ENCODE results near the gene TMEM219. TPM values are rescaled to one million over a fixed set of nuclear protein-coding genes. Genes with fewer than 3 reads are reported as not detected.

TMEM219 gene
- total RNA-seq, 1 experiment from 2014 or later, result 57.7 TPM

DNA sequence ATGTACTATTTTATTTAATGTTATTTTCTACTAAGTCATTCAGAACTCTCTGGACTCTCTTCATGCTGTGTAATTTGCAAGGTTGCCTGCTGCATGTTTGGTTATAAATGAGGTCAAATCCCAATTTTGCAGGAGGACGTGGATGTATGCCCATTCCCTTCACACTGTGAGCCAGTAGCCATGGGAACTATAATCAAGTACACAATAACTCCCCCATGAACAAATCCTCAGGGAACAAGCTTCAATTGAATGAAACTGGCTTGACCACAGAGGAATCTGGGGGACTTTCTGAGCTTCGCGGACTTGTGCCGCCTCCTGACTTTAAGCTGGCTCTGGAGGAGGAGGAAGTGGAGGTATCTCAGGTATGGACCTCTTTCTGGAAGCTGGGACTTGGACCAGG is 21.2 kb upstream of the TMEM219 start:
- POLR2A ChIA-PET, result no interaction called here
- H3K36me3 Mint-ChIP-seq (ENCODE audit: insufficient read depth, unreplicated experiment), result peaks cover 16% of the 10 kb centered on the region
- TF ChIP-seq, protein P1, sequence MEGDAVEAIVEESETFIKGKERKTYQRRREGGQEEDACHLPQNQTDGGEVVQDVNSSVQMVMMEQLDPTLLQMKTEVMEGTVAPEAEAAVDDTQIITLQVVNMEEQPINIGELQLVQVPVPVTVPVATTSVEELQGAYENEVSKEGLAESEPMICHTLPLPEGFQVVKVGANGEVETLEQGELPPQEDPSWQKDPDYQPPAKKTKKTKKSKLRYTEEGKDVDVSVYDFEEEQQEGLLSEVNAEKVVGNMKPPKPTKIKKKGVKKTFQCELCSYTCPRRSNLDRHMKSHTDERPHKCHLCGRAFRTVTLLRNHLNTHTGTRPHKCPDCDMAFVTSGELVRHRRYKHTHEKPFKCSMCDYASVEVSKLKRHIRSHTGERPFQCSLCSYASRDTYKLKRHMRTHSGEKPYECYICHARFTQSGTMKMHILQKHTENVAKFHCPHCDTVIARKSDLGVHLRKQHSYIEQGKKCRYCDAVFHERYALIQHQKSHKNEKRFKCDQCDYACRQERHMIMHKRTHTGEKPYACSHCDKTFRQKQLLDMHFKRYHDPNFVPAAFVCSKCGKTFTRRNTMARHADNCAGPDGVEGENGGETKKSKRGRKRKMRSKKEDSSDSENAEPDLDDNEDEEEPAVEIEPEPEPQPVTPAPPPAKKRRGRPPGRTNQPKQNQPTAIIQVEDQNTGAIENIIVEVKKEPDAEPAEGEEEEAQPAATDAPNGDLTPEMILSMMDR (IDR thresholded peaks at IDR 0.05; ENCODE audit: insufficient read depth in 1 of 2, low read depth in 1 of 2, low read length in 1 of 2, severe bottlenecking in 1 of 2, unreplicated experiment in 1 of 2), result no peak
- H3K4me3 Mint-ChIP-seq (ENCODE audit: unreplicated experiment), result no peak overlapping the region
- intact Hi-C loops (cut with micrococcal nuclease; ENCODE audit: unreplicated experiment), result no loop called here
- H3K4me1 Mint-ChIP-seq (ENCODE audit: low read depth, unreplicated experiment), result peaks cover 18% of the 10 kb centered on the region
- Histone ChIP-seq H3K9me3 (0 out of 2 replicates have a peak, but pooled peaks cover 4% of the 10 kb centered on the region), H3K27me3 (replicated peaks; ENCODE audit: control insufficient read depth, insufficient read depth, low read length) (no peaks in the 10 kb centered on the region), H3K4me1 (peaks cover 31% of the 10 kb centered on the region), H3K4me3 (ENCODE audit: low read depth, low read length) (no peak overlapping the region), H3K36me3 (ENCODE audit: control insufficient read depth, insufficient read depth, low read length) (no peaks in the 10 kb centered on the region)
- H3K27me3 Mint-ChIP-seq (ENCODE audit: insufficient read depth, unreplicated experiment), result no peaks in the 10 kb centered on the region
- DNase-seq, result no peak
- no TSS peak for BruUV-seq (replicated peaks)
- H3K9me3 Mint-ChIP-seq (ENCODE audit: unreplicated experiment), result peaks cover 10% of the 10 kb centered on the region
- CTCF ChIA-PET, result no interaction called here
- no peak overlapping the region for H3K27ac Mint-ChIP-seq (ENCODE audit: unreplicated experiment)

DNA sequence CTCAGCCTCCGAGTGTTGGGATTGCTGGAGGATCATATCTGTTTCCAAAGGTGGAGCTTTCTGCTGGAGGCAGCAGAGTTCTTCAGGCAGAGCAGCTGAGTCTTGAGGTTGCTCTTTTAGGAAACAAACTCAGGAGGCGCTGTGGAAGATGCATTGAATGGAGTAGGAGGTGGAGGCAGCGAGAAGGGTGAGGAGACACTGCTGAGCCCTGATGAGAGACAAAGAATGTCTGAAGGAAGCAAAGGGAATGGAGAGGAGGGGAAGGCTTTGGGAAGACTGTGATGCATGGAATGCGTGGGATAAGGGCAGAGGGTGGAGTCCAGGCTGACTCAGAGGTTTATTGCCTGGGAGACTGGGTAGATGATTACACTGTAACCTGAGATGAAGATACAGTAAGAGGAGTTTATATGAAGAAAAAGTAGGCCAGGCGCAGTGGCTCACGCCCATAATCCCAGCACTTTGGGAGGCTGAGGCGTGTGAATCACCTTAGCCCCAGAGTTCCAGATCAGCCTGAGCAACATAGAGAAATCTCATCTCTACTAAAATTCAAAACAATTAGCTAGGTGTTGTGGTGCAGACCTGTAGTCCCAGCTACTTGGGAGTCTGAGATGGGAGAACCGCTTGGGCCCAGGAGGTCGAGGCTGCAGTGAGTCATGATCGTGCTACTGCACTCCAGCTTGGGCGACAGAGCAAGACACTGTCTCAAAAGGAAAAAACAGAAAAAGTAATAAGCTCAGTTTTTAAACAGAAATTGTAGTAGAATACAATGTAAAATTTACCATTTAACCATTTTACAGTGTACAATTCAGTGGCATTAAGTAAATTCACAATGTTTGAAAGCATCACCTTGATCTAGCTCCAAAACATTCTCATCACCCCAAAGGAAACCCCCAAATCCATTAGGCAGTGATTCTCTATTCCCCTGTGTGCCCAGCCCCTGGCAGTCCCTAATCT is 17.8 kb upstream of the TMEM219 start:
- peaks cover 10% of the 10 kb centered on the region for H3K9me3 Mint-ChIP-seq (ENCODE audit: unreplicated experiment)
- CTCF ChIA-PET, result interaction anchor here (0.6 to 1.5 kb wide), 6 partner anchors 12 to 236 kb away, joined by 3 to 10 read pairs (median 4); partner anchors contain the start of genes KCTD13, TAOK2 and TMEM219
- TF ChIP-seq, protein P1 (IDR thresholded peaks at IDR 0.05; ENCODE audit: insufficient read depth in 1 of 2, low read depth in 1 of 2, low read length in 1 of 2, severe bottlenecking in 1 of 2, unreplicated experiment in 1 of 2), result peak in 1 of 2 experiments; percentile 38
- no peaks in the 10 kb centered on the region for H3K27me3 Mint-ChIP-seq (ENCODE audit: insufficient read depth, unreplicated experiment)
- H3K4me3 Mint-ChIP-seq (ENCODE audit: unreplicated experiment), result peak overlapping the region; percentile 45
- POLR2A ChIA-PET, result interaction anchor here (0.6 to 0.9 kb wide), 3 partner anchors 18 to 88 kb away, joined by 5 to 16 read pairs (median 6); partner anchors contain the start of gene KCTD13
- peaks cover 31% of the 10 kb centered on the region for H3K4me1 ChIP-seq
- peaks cover 16% of the 10 kb centered on the region for H3K36me3 Mint-ChIP-seq (ENCODE audit: insufficient read depth, unreplicated experiment)
- H3K27me3 ChIP-seq (replicated peaks; ENCODE audit: control insufficient read depth, insufficient read depth, low read length), result no peaks in the 10 kb centered on the region
- DNase-seq, result peak; percentile 86 to 94
- TSS peak; percentile 83 for BruUV-seq (replicated peaks)
- no peaks in the 10 kb centered on the region for H3K36me3 ChIP-seq (ENCODE audit: control insufficient read depth, insufficient read depth, low read length)
- H3K4me1 Mint-ChIP-seq (ENCODE audit: low read depth, unreplicated experiment), result peaks cover 18% of the 10 kb centered on the region
- H3K27ac Mint-ChIP-seq (ENCODE audit: unreplicated experiment), result peak overlapping the region; percentile 74
- intact Hi-C loops (cut with micrococcal nuclease; ENCODE audit: unreplicated experiment), result loop anchor here (1.0 kb wide), 1 partner anchor 17 kb away; no protein-coding TSS in a partner anchor
- peaks cover 8% of the 10 kb centered on the region for H3K9me3 ChIP-seq
- H3K4me3 ChIP-seq (ENCODE audit: low read depth, low read length), result no peak overlapping the region

DNA sequence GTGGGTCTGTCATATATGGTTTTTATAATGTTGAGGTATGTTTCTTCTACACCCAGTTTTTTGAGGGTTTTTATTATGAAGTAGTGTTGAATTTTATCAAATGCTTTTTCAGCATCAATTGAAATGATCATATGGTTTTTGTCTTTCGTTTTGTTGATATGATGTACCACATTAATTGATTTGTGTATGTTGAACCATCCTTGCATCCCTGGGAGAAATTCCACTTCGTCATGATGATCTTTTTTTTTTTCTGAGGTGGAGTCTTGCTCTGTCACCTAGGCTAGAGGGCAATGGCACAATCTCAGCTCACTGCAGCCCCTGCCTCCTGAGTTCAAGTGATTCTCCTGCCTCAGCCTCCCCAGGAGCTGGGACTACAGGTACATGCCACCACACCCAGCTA is 14.0 kb upstream of the TMEM219 start:
- no TSS peak for BruUV-seq (replicated peaks)
- H3K27me3 ChIP-seq (replicated peaks; ENCODE audit: control insufficient read depth, insufficient read depth, low read length), result no peaks in the 10 kb centered on the region
- no peak overlapping the region for H3K4me3 Mint-ChIP-seq (ENCODE audit: unreplicated experiment)
- H3K4me3 ChIP-seq (ENCODE audit: low read depth, low read length), result no peak overlapping the region
- peaks cover 8% of the 10 kb centered on the region for H3K4me1 Mint-ChIP-seq (ENCODE audit: low read depth, unreplicated experiment)
- H3K4me1 ChIP-seq, result peaks cover 26% of the 10 kb centered on the region
- H3K9me3 ChIP-seq, result peaks cover 4% of the 10 kb centered on the region
- no peaks in the 10 kb centered on the region for H3K27me3 Mint-ChIP-seq (ENCODE audit: insufficient read depth, unreplicated experiment)
- H3K36me3 ChIP-seq (ENCODE audit: control insufficient read depth, insufficient read depth, low read length), result no peaks in the 10 kb centered on the region
- ChIA-PET CTCF (no interaction called here), POLR2A (interaction anchor here (0.6 kb wide), 1 partner anchor 14 kb away, joined by 3 read pairs; the partner anchor contains the start of gene TMEM219)
- DNase-seq, result no peak
- H3K9me3 Mint-ChIP-seq (ENCODE audit: unreplicated experiment), result peaks cover 10% of the 10 kb centered on the region
- peaks cover 17% of the 10 kb centered on the region for H3K36me3 Mint-ChIP-seq (ENCODE audit: insufficient read depth, unreplicated experiment)
- no peak overlapping the region for H3K27ac Mint-ChIP-seq (ENCODE audit: unreplicated experiment)
- TF ChIP-seq, protein P1 (IDR thresholded peaks at IDR 0.05; ENCODE audit: insufficient read depth in 1 of 2, low read depth in 1 of 2, low read length in 1 of 2, severe bottlenecking in 1 of 2, unreplicated experiment in 1 of 2), result no peak
- intact Hi-C loops (cut with micrococcal nuclease; ENCODE audit: unreplicated experiment), result no loop called here
